Measurements from ENCODE around the gene KMT2B.
A peak's percentile ranks its signal among the peaks of the same experiment; 100 is the strongest.

KMT2B gene

DNA sequence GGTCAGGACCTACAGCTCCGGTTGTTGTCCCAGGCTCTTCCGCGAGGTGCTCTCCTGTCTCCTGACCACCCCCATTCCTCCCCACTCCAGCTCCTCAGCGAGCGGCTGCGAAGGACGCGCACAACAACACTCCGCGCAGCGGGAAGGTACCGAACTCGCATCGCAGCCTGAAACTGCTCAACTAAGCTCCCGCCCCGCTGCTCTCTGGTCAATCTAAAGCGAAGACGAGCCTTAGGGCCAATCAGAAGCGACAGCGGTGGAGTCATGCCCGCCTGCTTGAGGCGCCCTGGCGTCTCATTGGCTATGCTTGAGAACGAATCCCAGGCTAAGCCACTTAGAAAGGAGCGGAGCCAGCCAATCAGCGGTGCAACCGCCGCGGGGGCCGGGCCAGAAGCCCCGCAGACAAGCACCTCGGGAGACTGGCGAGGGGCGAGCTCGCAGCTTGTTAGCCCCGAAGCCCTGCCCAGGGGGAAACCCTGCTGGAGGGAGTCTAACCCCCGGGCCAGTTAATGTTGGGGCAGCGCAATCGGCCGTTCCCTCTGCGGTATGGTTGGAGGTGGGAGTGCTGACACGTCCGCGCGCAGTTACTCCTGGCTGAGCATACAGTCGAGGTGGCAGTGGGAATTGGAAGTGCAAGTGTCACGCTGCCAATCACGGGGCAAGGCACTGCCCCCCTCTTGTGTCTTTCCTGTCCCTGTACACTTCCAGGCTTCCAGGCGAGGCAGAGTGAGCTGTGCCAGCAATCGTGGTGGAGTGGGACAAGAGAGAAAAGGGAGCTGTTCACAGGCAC, 15.4 kb upstream of the KMT2B start:
- DNase-seq (ENCODE audit: low read depth in 1 of 2, low spot score in 1 of 2) = peak; percentile 90 to 97
- TF ChIP-seq, protein P1, sequence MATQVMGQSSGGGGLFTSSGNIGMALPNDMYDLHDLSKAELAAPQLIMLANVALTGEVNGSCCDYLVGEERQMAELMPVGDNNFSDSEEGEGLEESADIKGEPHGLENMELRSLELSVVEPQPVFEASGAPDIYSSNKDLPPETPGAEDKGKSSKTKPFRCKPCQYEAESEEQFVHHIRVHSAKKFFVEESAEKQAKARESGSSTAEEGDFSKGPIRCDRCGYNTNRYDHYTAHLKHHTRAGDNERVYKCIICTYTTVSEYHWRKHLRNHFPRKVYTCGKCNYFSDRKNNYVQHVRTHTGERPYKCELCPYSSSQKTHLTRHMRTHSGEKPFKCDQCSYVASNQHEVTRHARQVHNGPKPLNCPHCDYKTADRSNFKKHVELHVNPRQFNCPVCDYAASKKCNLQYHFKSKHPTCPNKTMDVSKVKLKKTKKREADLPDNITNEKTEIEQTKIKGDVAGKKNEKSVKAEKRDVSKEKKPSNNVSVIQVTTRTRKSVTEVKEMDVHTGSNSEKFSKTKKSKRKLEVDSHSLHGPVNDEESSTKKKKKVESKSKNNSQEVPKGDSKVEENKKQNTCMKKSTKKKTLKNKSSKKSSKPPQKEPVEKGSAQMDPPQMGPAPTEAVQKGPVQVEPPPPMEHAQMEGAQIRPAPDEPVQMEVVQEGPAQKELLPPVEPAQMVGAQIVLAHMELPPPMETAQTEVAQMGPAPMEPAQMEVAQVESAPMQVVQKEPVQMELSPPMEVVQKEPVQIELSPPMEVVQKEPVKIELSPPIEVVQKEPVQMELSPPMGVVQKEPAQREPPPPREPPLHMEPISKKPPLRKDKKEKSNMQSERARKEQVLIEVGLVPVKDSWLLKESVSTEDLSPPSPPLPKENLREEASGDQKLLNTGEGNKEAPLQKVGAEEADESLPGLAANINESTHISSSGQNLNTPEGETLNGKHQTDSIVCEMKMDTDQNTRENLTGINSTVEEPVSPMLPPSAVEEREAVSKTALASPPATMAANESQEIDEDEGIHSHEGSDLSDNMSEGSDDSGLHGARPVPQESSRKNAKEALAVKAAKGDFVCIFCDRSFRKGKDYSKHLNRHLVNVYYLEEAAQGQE (IDR thresholded peaks at IDR 0.05; ENCODE audit: insufficient replicate concordance, low read depth) = no peak
- no peak for TF ChIP-seq SPI1 (IDR thresholded peaks at IDR 0.05; ENCODE audit: borderline replicate concordance, low read depth)
- no peak for TF ChIP-seq CTCF (IDR thresholded peaks at IDR 0.05; ENCODE audit: insufficient read depth, low read length)
- TF ChIP-seq POLR2AphosphoS5 (IDR thresholded peaks at IDR 0.05; ENCODE audit: low read depth) = no peak
- no peak for TF ChIP-seq GABPA (IDR thresholded peaks at IDR 0.05; ENCODE audit: low read depth)
- H3K27ac ChIP-seq (replicated peaks) = peak overlapping the region; percentile 23; the same call in 1 of the 2 replicates
- H3K4me3 ChIP-seq (replicated peaks; ENCODE audit: insufficient read depth, low read length) = peak overlapping the region; percentile 64
- no peaks in the 10 kb centered on the region for H3K27me3 ChIP-seq (ENCODE audit: insufficient read depth, poor library complexity, severe bottlenecking)

GRCh38 chr19:35703343-35703742, 14.5 kb upstream of the KMT2B start:
- no peak overlapping the region for H3K4me3 ChIP-seq (replicated peaks; ENCODE audit: insufficient read depth, low read length)
- H3K27me3 ChIP-seq (ENCODE audit: insufficient read depth, poor library complexity, severe bottlenecking) = no peaks in the 10 kb centered on the region
- no peak overlapping the region for H3K27ac ChIP-seq (replicated peaks)
- DNase-seq (ENCODE audit: low read depth in 1 of 2, low spot score in 1 of 2) = no peak
- TF ChIP-seq POLR2AphosphoS5 (IDR thresholded peaks at IDR 0.05; ENCODE audit: low read depth) = no peak
- TF ChIP-seq, protein P1 (IDR thresholded peaks at IDR 0.05; ENCODE audit: insufficient replicate concordance, low read depth) = no peak

GRCh38 chr19:35704218-35704617, 13.6 kb upstream of the KMT2B start, which contains the start of gene ZBTB32:
TSS of gene ZBTB32 (plus strand) at chr19:35704558. CDS start at chr19:35714627, 10,069 bp downstream.
- Histone ChIP-seq H3K27me3 (ENCODE audit: insufficient read depth, poor library complexity, severe bottlenecking) (no peaks in the 10 kb centered on the region), H3K27ac (replicated peaks) (no peak within 1 kb of the TSS), H3K4me3 (replicated peaks; ENCODE audit: insufficient read depth, low read length) (no peak within 1 kb of the TSS)
- DNase-seq (ENCODE audit: low read depth in 1 of 2, low spot score in 1 of 2) = no peak
- TF ChIP-seq POLR2AphosphoS5 (IDR thresholded peaks at IDR 0.05; ENCODE audit: low read depth) (no peak), SPI1 (IDR thresholded peaks at IDR 0.05; ENCODE audit: borderline replicate concordance, low read depth) (no peak), GABPA (IDR thresholded peaks at IDR 0.05; ENCODE audit: low read depth) (no peak)
- TF ChIP-seq, protein P1 (IDR thresholded peaks at IDR 0.05; ENCODE audit: insufficient replicate concordance, low read depth) = peak; percentile 90

- TF ChIP-seq POLR2AphosphoS5 (IDR thresholded peaks at IDR 0.05; ENCODE audit: low read depth) (no peak), SPI1 (IDR thresholded peaks at IDR 0.05; ENCODE audit: borderline replicate concordance, low read depth) (no peak), CTCF (IDR thresholded peaks at IDR 0.05; ENCODE audit: insufficient read depth, low read length) (no peak), GABPA (IDR thresholded peaks at IDR 0.05; ENCODE audit: low read depth) (no peak)
- TF ChIP-seq, protein P1 (IDR thresholded peaks at IDR 0.05; ENCODE audit: insufficient replicate concordance, low read depth) = no peak
- Histone ChIP-seq H3K27me3 (ENCODE audit: insufficient read depth, poor library complexity, severe bottlenecking) (no peaks in the 10 kb centered on the region), H3K27ac (replicated peaks) (no peak overlapping the region), H3K4me3 (replicated peaks; ENCODE audit: insufficient read depth, low read length) (no peak overlapping the region)
- no peak for DNase-seq (ENCODE audit: low read depth in 1 of 2, low spot score in 1 of 2)
Measured at GRCh38 chr19:35708391-35708790, 9.4 kb upstream of the KMT2B start.
